ENCODE results near the gene GPR78. TPM values are rescaled to one million over a fixed set of nuclear protein-coding genes. Genes with fewer than 3 reads are reported as not detected.
A peak's percentile ranks its signal among the peaks of the same experiment; 100 is the strongest.

The GPR78 gene
- total and polyA plus RNA-seq, 2 of the 8 experiments (the other 6 are each of a cell fraction or from before 2014, with no cell fraction given): 1.0 to 3.0 TPM

- DNase-seq (ENCODE audit: low read depth in 1 of 2, low spot score in 2 of 2): no peak
- Histone ChIP-seq H3K4ac (replicated peaks; ENCODE audit: insufficient read length, low read depth, low read length) (no peak overlapping the region), H2BK120ac (replicated peaks; ENCODE audit: low read depth, low read length) (no peak overlapping the region)
Measured at GRCh38 chr4:8601086-8601485, 20.9 kb downstream of the GPR78 start.

More at GRCh38 chr4:8601086-8601485, 20.9 kb downstream of the GPR78 start:
- no peak overlapping the region for H4K91ac ChIP-seq (replicated peaks; ENCODE audit: insufficient read length, low read length)
- no peaks in the 10 kb centered on the region for H3K9me3 ChIP-seq (ENCODE audit: insufficient read depth in 2 of 2, low read depth in 1 of 2, low read length in 1 of 2)
- no peak overlapping the region for H3K4me2 ChIP-seq (ENCODE audit: insufficient read depth in 1 of 2, low read depth in 2 of 2, low read length in 2 of 2)
- H3K18ac ChIP-seq (ENCODE audit: extremely low read depth, low read length): no peak overlapping the region
- no peak overlapping the region for H3K9ac ChIP-seq (replicated peaks in 1 of 4; ENCODE audit: extremely low read depth in 1 of 4, low read depth in 3 of 4, low read length in 3 of 4)
- H2BK12ac ChIP-seq (ENCODE audit: low read depth, low read length): no peak overlapping the region
- no peak overlapping the region for H2AK5ac ChIP-seq (ENCODE audit: low read depth, low read length)
- no peak overlapping the region; the same call in 1 of the 2 replicates for H4K8ac ChIP-seq (ENCODE audit: extremely low read depth, insufficient read depth, low read length)
- no peak overlapping the region for H2BK15ac ChIP-seq (ENCODE audit: low read length)
- H3K56ac ChIP-seq (replicated peaks; ENCODE audit: insufficient read length, low read depth, low read length): no peak overlapping the region
- peaks cover 0 to 15% (median 7%) of the 10 kb centered on the region in 4 experiments; a peak in 4 of 8 replicates for H3K36me3 ChIP-seq (ENCODE audit: control insufficient read depth in 2 of 4, insufficient read depth in 4 of 4, low read length in 3 of 4)
- peaks cover 6 to 21% of the 10 kb centered on the region in 2 experiments for H4K20me1 ChIP-seq (replicated peaks in 1 of 2; ENCODE audit: control insufficient read depth in 1 of 2, insufficient read depth in 2 of 2, low read length in 2 of 2)
- H3K79me1 ChIP-seq (ENCODE audit: low read depth, low read length): peaks cover 6% of the 10 kb centered on the region; the same call in 1 of the 2 replicates
- no peak overlapping the region for H2AFZ ChIP-seq (ENCODE audit: low read length)
- H4K5ac ChIP-seq (ENCODE audit: insufficient read length, low read depth, low read length): no peak overlapping the region
- peaks cover 0 to 9% of the 10 kb centered on the region in 2 experiments; a peak in 1 of 4 replicates for H3K79me2 ChIP-seq (ENCODE audit: control insufficient read depth in 1 of 2, insufficient read depth in 2 of 2, low read length in 2 of 2)
- peak overlapping the region; percentile 44; the same call in 1 of the 2 replicates for H2BK5ac ChIP-seq (ENCODE audit: low read depth, low read length)
- no peak overlapping the region for H3K14ac ChIP-seq (ENCODE audit: insufficient read length)
- no peak for FAIRE-seq
- ChIA-PET POLR2A (ENCODE audit: partially characterized antibody) (interaction anchor here (0.6 to 3.2 kb wide), 2 partner anchors 8 to 155 kb away, joined by 3 to 12 read pairs; partner anchors contain the start of gene CPZ), CTCF (ENCODE audit: partially characterized antibody) (interaction anchor here (0.8 to 2.1 kb wide), 2 partner anchors 133 to 433 kb away, joined by 3 to 11 read pairs; no protein-coding TSS in a partner anchor)
- H3K27ac ChIP-seq (ENCODE audit: low read depth, low read length): no peak overlapping the region
- no peak overlapping the region for H3K23ac ChIP-seq (ENCODE audit: insufficient read length)
- H3K23me2 ChIP-seq (ENCODE audit: low read depth, low read length): peaks cover 4% of the 10 kb centered on the region; the same call in 1 of the 2 replicates
- no peaks in the 10 kb centered on the region for H3K4me1 ChIP-seq (replicated peaks in 1 of 4; ENCODE audit: control insufficient read depth in 3 of 4, insufficient read depth in 4 of 4, low read length in 3 of 4)
- no peaks in the 10 kb centered on the region for H3K27me3 ChIP-seq (replicated peaks in 1 of 4; ENCODE audit: control insufficient read depth in 3 of 4, extremely low read depth in 1 of 4, insufficient read depth in 3 of 4, low read length in 3 of 4)
- 88% methylated on average over 21 of the region's 23 CpGs; no CpG with 5 or more reads in 1 of the 2 experiments for WGBS, 2 experiments (ENCODE audit: extremely low coverage in 1 of 2, insufficient coverage in 1 of 2, insufficient read length in 1 of 2, insufficient replicate concordance in 2 of 2, low coverage in 1 of 2, low lambda C conversion rate in 2 of 2, missing lambda C conversion rate in 1 of 2)
- TF ChIP-seq HDAC2 (IDR thresholded peaks at IDR 0.05; ENCODE audit: borderline replicate concordance in 1 of 2, low read depth in 2 of 2, low read length in 2 of 2): no peak
- TF ChIP-seq RFX5 (IDR thresholded peaks at IDR 0.05; ENCODE audit: borderline replicate concordance, low read depth, low read length): no peak
- no peak for TF ChIP-seq CTBP2 (IDR thresholded peaks at IDR 0.05; ENCODE audit: borderline replicate concordance, insufficient read depth, insufficient read length, low read length)
- TF ChIP-seq NANOG (IDR thresholded peaks at IDR 0.05; ENCODE audit: insufficient read depth, low read depth, low read length, poor library complexity, severe bottlenecking): no peak
- no peak overlapping the region for H2BK20ac ChIP-seq (ENCODE audit: low read length)
- H3K4me3 ChIP-seq (ENCODE audit: extremely low read depth in 1 of 4, insufficient read depth in 2 of 4, low read depth in 3 of 4, low read length in 4 of 4): no peak overlapping the region

All from H1 (cell line).